Measurements from ENCODE around the gene CCDC34.

Gene CCDC34

GRCh38 chr11:27392278-27393114, 29.5 kb upstream of the CCDC34 start:
- Histone ChIP-seq H3K4me1 (ENCODE audit: control insufficient read depth, insufficient read depth, low read length) (peaks cover 62% of the 10 kb centered on the region), H3K9me3 (ENCODE audit: control insufficient read depth, low read length) (no peaks in the 10 kb centered on the region), H3K4me3 (ENCODE audit: insufficient read depth, low read depth, low read length) (no peak overlapping the region)

GRCh38 chr11:27391331-27392015, 28.5 kb upstream of the CCDC34 start:
- no peak overlapping the region for H3K4me3 ChIP-seq (ENCODE audit: insufficient read depth, low read depth, low read length)
- no peaks in the 10 kb centered on the region for H3K9me3 ChIP-seq (ENCODE audit: control insufficient read depth, low read length)
- WGBS, 2 experiments, result 69 to 77% methylated on average over 5 of the region's 5 CpGs
- H3K27me3 ChIP-seq (ENCODE audit: control insufficient read depth, insufficient read depth, low read length, poor library complexity, severe bottlenecking), result no peaks in the 10 kb centered on the region
- H3K4me1 ChIP-seq (ENCODE audit: control insufficient read depth, insufficient read depth, low read length), result peaks cover 52% of the 10 kb centered on the region
- peak overlapping the region; percentile 70 for H3K27ac ChIP-seq (ENCODE audit: insufficient read depth, low read depth, low read length, poor library complexity, severe bottlenecking)
- H3K36me3 ChIP-seq (ENCODE audit: control insufficient read depth, insufficient read depth, low read length), result peaks cover 2% of the 10 kb centered on the region

More at GRCh38 chr11:27392278-27393114, 29.5 kb upstream of the CCDC34 start:
- 74 to 75% methylated on average over 2 to 3 of the region's 4 CpGs for WGBS, 2 experiments
- Histone ChIP-seq H3K27ac (ENCODE audit: insufficient read depth, low read depth, low read length, poor library complexity, severe bottlenecking) (peak overlapping the region; percentile 70), H3K36me3 (ENCODE audit: control insufficient read depth, insufficient read depth, low read length) (peaks cover 2% of the 10 kb centered on the region), H3K27me3 (ENCODE audit: control insufficient read depth, insufficient read depth, low read length, poor library complexity, severe bottlenecking) (no peaks in the 10 kb centered on the region)

GRCh38 chr11:27390318-27391295, 27.6 kb upstream of the CCDC34 start:
- peaks cover 44% of the 10 kb centered on the region for H3K4me1 ChIP-seq (ENCODE audit: control insufficient read depth, insufficient read depth, low read length)
- no peaks in the 10 kb centered on the region for H3K9me3 ChIP-seq (ENCODE audit: control insufficient read depth, low read length)
- H3K36me3 ChIP-seq (ENCODE audit: control insufficient read depth, insufficient read depth, low read length), result peaks cover 2% of the 10 kb centered on the region
- H3K27me3 ChIP-seq (ENCODE audit: control insufficient read depth, insufficient read depth, low read length, poor library complexity, severe bottlenecking), result no peaks in the 10 kb centered on the region
- 85 to 94% methylated on average over 6 of the region's 6 CpGs for WGBS, 2 experiments
- peak overlapping the region; percentile 33 for H3K27ac ChIP-seq (ENCODE audit: insufficient read depth, low read depth, low read length, poor library complexity, severe bottlenecking)
- H3K4me3 ChIP-seq (ENCODE audit: insufficient read depth, low read depth, low read length), result no peak overlapping the region

GRCh38 chr11:27388869-27389268, 25.9 kb upstream of the CCDC34 start:
- H3K27ac ChIP-seq (ENCODE audit: insufficient read depth, low read depth, low read length, poor library complexity, severe bottlenecking), result no peak overlapping the region
- no peaks in the 10 kb centered on the region for H3K9me3 ChIP-seq (ENCODE audit: control insufficient read depth, low read length)
- no peaks in the 10 kb centered on the region for H3K27me3 ChIP-seq (ENCODE audit: control insufficient read depth, insufficient read depth, low read length, poor library complexity, severe bottlenecking)
- WGBS, 2 experiments, result 92% methylated on average over 1 of the region's 1 CpG; no CpG with 5 or more reads in 1 of the 2 experiments
- peaks cover 30% of the 10 kb centered on the region for H3K4me1 ChIP-seq (ENCODE audit: control insufficient read depth, insufficient read depth, low read length)
- H3K4me3 ChIP-seq (ENCODE audit: insufficient read depth, low read depth, low read length), result no peak overlapping the region
- peaks cover 15% of the 10 kb centered on the region for H3K36me3 ChIP-seq (ENCODE audit: control insufficient read depth, insufficient read depth, low read length)

GRCh38 chr11:27388001-27388400, 25.0 kb upstream of the CCDC34 start:
- no peaks in the 10 kb centered on the region for H3K9me3 ChIP-seq (ENCODE audit: control insufficient read depth, low read length)
- peaks cover 23% of the 10 kb centered on the region for H3K4me1 ChIP-seq (ENCODE audit: control insufficient read depth, insufficient read depth, low read length)
- no peak overlapping the region for H3K4me3 ChIP-seq (ENCODE audit: insufficient read depth, low read depth, low read length)

GRCh38 chr11:27387362-27387761, 24.3 kb upstream of the CCDC34 start:
- Histone ChIP-seq H3K27me3 (ENCODE audit: control insufficient read depth, insufficient read depth, low read length, poor library complexity, severe bottlenecking) (no peaks in the 10 kb centered on the region), H3K4me1 (ENCODE audit: control insufficient read depth, insufficient read depth, low read length) (peaks cover 21% of the 10 kb centered on the region), H3K36me3 (ENCODE audit: control insufficient read depth, insufficient read depth, low read length) (peaks cover 19% of the 10 kb centered on the region), H3K4me3 (ENCODE audit: insufficient read depth, low read depth, low read length) (no peak overlapping the region), H3K27ac (ENCODE audit: insufficient read depth, low read depth, low read length, poor library complexity, severe bottlenecking) (no peak overlapping the region), H3K9me3 (ENCODE audit: control insufficient read depth, low read length) (no peaks in the 10 kb centered on the region)
- 36 to 43% methylated on average over 2 of the region's 2 CpGs for WGBS, 2 experiments

More at GRCh38 chr11:27388001-27388400, 25.0 kb upstream of the CCDC34 start:
- 75 to 85% methylated on average over 1 to 2 of the region's 2 CpGs for WGBS, 2 experiments
- Histone ChIP-seq H3K27ac (ENCODE audit: insufficient read depth, low read depth, low read length, poor library complexity, severe bottlenecking) (no peak overlapping the region), H3K36me3 (ENCODE audit: control insufficient read depth, insufficient read depth, low read length) (peaks cover 15% of the 10 kb centered on the region), H3K27me3 (ENCODE audit: control insufficient read depth, insufficient read depth, low read length, poor library complexity, severe bottlenecking) (no peaks in the 10 kb centered on the region)

- Histone ChIP-seq H3K36me3 (ENCODE audit: control insufficient read depth, insufficient read depth, low read length) (peaks cover 27% of the 10 kb centered on the region), H3K9me3 (ENCODE audit: control insufficient read depth, low read length) (no peaks in the 10 kb centered on the region), H3K4me1 (ENCODE audit: control insufficient read depth, insufficient read depth, low read length) (peaks cover 12% of the 10 kb centered on the region), H3K4me3 (ENCODE audit: insufficient read depth, low read depth, low read length) (no peak overlapping the region), H3K27me3 (ENCODE audit: control insufficient read depth, insufficient read depth, low read length, poor library complexity, severe bottlenecking) (no peaks in the 10 kb centered on the region), H3K27ac (ENCODE audit: insufficient read depth, low read depth, low read length, poor library complexity, severe bottlenecking) (no peak overlapping the region)
- WGBS, 2 experiments, result 96 to 99% methylated on average over 4 of the region's 4 CpGs
These were observed 23.3 kb upstream of the CCDC34 start for GRCh38 chr11:27386181-27386845.

DNA sequence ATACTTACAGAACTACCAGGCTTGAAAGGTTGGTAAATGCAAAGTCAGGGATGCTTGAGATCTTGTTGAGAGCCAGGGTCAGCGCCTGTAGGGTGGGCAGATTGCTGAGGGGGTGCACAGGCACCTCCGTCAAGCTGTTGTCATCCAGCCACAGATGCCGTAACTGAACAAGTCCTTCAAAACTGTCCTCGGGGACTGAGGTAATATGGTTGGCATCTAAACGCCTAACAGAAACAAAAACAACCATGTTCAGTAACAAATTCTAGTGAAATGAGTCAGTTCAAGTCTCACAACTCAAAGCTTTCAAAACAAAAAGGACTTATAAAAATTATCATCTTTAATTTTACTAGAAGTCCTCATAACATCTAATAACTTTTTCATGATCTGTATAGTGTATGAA, 22.2 kb upstream of the CCDC34 start:
- WGBS, 2 experiments, result 94 to 95% methylated on average over 5 of the region's 5 CpGs
- H3K27me3 ChIP-seq (ENCODE audit: control insufficient read depth, insufficient read depth, low read length, poor library complexity, severe bottlenecking), result no peaks in the 10 kb centered on the region
- H3K9me3 ChIP-seq (ENCODE audit: control insufficient read depth, low read length), result no peaks in the 10 kb centered on the region
- H3K27ac ChIP-seq (ENCODE audit: insufficient read depth, low read depth, low read length, poor library complexity, severe bottlenecking), result no peak overlapping the region
- peaks cover 25% of the 10 kb centered on the region for H3K36me3 ChIP-seq (ENCODE audit: control insufficient read depth, insufficient read depth, low read length)
- H3K4me1 ChIP-seq (ENCODE audit: control insufficient read depth, insufficient read depth, low read length), result peaks cover 2% of the 10 kb centered on the region
- no peak overlapping the region for H3K4me3 ChIP-seq (ENCODE audit: insufficient read depth, low read depth, low read length)

- Histone ChIP-seq H3K27ac (ENCODE audit: insufficient read depth, low read depth, low read length, poor library complexity, severe bottlenecking) (no peak overlapping the region), H3K4me1 (ENCODE audit: control insufficient read depth, insufficient read depth, low read length) (peaks cover 2% of the 10 kb centered on the region), H3K36me3 (ENCODE audit: control insufficient read depth, insufficient read depth, low read length) (peaks cover 31% of the 10 kb centered on the region), H3K9me3 (ENCODE audit: control insufficient read depth, low read length) (no peaks in the 10 kb centered on the region), H3K4me3 (ENCODE audit: insufficient read depth, low read depth, low read length) (no peak overlapping the region), H3K27me3 (ENCODE audit: control insufficient read depth, insufficient read depth, low read length, poor library complexity, severe bottlenecking) (no peaks in the 10 kb centered on the region)
These were observed 21.2 kb upstream of the CCDC34 start for GRCh38 chr11:27384227-27384626.

All from ectodermal cell (in vitro differentiated cells).